ENCODE measurements around the gene CTNNA2. TPM values are rescaled to one million over a fixed set of nuclear protein-coding genes. Genes with fewer than 3 reads are reported as not detected.

Gene CTNNA2
- total RNA-seq, 3 donors from 2014 or later, result 0.29 to 4.2 (median 1.1) TPM

DNA sequence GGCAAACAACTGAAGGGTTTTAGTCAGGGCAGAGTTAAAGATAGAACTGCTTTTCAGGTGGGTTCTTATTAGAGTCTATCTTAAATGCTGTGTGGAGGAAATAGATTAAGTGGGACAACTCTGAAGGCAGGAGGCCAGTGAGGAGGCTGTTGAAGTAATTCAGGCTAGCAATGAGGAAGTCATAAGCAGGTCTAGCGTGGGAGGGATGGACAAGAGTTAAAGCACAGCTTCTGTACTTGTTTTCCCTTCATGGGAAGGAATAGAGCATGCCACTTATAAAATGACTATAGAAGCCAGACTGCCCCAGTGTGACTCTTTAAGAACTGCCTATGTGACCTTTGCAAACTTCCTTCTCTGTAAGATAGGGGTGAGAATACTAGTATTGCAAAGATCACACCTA is 993.7 kb downstream of the CTNNA2 start:
- H3K9me3 ChIP-seq, result no peaks in the 10 kb centered on the region
- DNase-seq, result peak in 1 of 3 donors; percentile 11
- TF ChIP-seq CTCF (IDR thresholded peaks at IDR 0.05), result no peak
- peak; percentile 16 for ATAC-seq
- H3K36me3 ChIP-seq (ENCODE audit: low read depth), result no peaks in the 10 kb centered on the region
- intact Hi-C loops (cut with DNase I, micrococcal nuclease), result no loop called here
- no peak overlapping the region for H3K4me3 ChIP-seq
- no peaks in the 10 kb centered on the region for H3K4me1 ChIP-seq (ENCODE audit: low read depth)

- no peaks in the 10 kb centered on the region for H3K9me3 ChIP-seq
- ATAC-seq (no peak), DNase-seq (no peak)
- no peaks in the 10 kb centered on the region for H3K4me1 ChIP-seq (ENCODE audit: low read depth)
- TF ChIP-seq CTCF (IDR thresholded peaks at IDR 0.05), result no peak
- no peak overlapping the region for H3K4me3 ChIP-seq
- H3K36me3 ChIP-seq (ENCODE audit: low read depth), result no peaks in the 10 kb centered on the region
- intact Hi-C loops (cut with DNase I, micrococcal nuclease), result no loop called here
Observed at GRCh38 chr2:80510716-80511115, 997.9 kb downstream of the CTNNA2 start.

DNA sequence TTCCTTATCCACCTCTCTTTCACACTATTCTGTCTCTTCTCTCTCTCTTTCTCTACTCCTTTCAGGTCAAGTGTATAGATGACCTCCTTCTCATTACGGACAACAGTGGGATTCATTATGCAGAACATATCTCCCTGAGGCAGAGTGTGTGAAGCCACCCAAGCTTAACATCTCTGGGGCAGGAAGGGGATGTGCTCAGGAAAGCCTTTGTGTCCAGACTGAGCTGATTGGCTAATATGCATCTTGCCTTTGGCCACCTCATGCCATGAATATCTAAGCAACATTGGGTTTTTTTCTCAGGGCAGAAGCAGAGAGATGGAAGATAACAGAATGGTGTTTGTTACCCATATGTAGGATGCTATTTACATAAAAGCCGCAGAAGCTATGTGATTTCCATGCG is 1003.1 kb downstream of the CTNNA2 start:
- Histone ChIP-seq H3K4me3 (no peak overlapping the region), H3K4me1 (ENCODE audit: low read depth) (no peaks in the 10 kb centered on the region), H3K9me3 (no peaks in the 10 kb centered on the region), H3K36me3 (ENCODE audit: low read depth) (no peaks in the 10 kb centered on the region)
- intact Hi-C loops (cut with DNase I, micrococcal nuclease), result no loop called here
- no peak for TF ChIP-seq CTCF (IDR thresholded peaks at IDR 0.05)
- ATAC-seq (no peak), DNase-seq (no peak)

DNA sequence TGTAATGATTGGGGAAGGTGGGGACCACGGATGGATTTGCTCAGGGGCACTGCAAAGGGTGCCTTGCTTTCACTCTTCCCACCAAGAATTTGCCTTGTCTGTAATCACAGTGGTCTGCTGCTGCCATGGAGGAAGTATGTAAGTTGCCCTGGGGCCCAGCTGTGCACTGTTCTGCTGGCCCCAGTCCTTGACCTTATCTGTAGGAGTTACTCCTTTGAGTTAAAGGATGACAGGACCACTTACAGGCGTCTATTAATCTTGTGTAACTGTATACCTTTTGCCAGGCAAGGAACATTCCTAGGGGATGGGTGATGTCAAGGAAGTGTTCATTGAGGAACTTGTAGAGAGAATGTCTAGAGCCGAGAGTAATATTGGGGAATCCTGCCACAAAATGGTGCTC is 1004.5 kb downstream of the CTNNA2 start:
- Histone ChIP-seq H3K36me3 (ENCODE audit: low read depth) (no peaks in the 10 kb centered on the region), H3K4me1 (ENCODE audit: low read depth) (no peaks in the 10 kb centered on the region), H3K9me3 (no peaks in the 10 kb centered on the region), H3K4me3 (no peak overlapping the region)
- intact Hi-C loops (cut with DNase I, micrococcal nuclease), result no loop called here
- ATAC-seq (no peak), DNase-seq (no peak)
- TF ChIP-seq CTCF (IDR thresholded peaks at IDR 0.05), result no peak

DNA sequence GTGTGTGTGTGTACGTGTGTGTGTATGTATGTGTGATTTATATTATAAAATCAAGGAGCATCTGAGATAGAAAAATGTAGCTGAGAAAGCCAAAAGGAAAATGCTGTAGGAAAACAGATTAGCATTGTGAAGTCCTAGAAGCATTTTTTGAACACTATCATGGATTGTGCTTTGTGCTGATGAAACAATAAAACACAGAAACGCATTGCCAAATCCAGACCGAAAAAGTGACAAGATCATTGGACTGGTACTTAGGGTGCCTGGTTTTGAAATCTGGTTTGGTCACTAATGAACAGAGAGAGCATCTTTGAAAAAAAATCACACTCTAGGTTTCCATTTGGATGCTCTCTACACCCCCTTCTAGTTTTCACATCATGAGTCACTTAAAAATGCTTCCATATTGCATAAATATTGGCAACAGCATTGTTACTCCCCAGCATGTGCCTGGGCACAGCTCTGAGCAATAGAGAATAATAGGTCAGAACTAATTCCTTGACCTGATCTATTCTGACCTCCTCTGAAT is 1006.3 kb downstream of the CTNNA2 start:
- DNase-seq, result no peak
- ATAC-seq, result no peak
- H3K36me3 ChIP-seq (ENCODE audit: low read depth), result no peaks in the 10 kb centered on the region
- no peak overlapping the region for H3K4me3 ChIP-seq
- no peak for TF ChIP-seq CTCF (IDR thresholded peaks at IDR 0.05)
- intact Hi-C loops (cut with DNase I, micrococcal nuclease), result no loop called here
- no peaks in the 10 kb centered on the region for H3K4me1 ChIP-seq (ENCODE audit: low read depth)
- H3K9me3 ChIP-seq, result no peaks in the 10 kb centered on the region

DNA sequence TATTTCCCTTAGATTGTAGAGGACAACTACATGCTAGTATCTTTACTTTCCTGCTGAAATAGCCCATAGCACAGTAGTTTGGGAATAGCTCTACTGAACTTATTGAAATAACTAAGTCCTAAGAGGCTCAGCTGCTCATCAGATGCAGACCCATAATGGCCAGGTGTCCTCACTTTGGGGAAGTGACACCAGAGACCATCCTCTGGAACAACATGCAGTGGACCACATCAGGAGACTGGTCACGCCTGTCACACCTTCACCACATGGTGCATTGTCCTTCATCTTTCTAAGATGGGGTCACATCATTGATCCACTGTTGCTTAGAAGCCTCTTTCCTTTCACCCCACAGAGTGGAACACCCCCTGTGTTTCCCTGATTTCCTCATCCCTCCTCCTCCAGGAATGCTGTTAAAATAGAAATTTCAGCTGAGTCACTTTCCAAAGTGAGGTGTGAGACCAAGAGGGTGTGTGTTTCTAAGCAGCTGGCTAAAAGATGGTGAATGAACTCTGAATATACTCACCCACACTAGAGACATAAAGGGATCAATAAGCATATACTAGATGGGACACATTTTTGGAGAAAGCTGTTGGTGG is 1006.9 kb downstream of the CTNNA2 start:
- no peak for TF ChIP-seq CTCF (IDR thresholded peaks at IDR 0.05)
- H3K4me3 ChIP-seq, result no peak overlapping the region
- no peak for DNase-seq
- H3K4me1 ChIP-seq (ENCODE audit: low read depth), result no peaks in the 10 kb centered on the region
- no peak for ATAC-seq
- no peaks in the 10 kb centered on the region for H3K9me3 ChIP-seq
- intact Hi-C loops (cut with DNase I, micrococcal nuclease), result no loop called here
- H3K36me3 ChIP-seq (ENCODE audit: low read depth), result no peaks in the 10 kb centered on the region
